ENCODE results near the gene VPS13D. TPM values are rescaled to one million over a fixed set of nuclear protein-coding genes. Genes with fewer than 3 reads are reported as not detected.

VPS13D gene
- total and polyA plus RNA-seq, 10 of the 15 experiments (the other 5 are each of a cell fraction or from before 2014, with no cell fraction given): 1.4 to 16.9 (median 8.5) TPM

DNA sequence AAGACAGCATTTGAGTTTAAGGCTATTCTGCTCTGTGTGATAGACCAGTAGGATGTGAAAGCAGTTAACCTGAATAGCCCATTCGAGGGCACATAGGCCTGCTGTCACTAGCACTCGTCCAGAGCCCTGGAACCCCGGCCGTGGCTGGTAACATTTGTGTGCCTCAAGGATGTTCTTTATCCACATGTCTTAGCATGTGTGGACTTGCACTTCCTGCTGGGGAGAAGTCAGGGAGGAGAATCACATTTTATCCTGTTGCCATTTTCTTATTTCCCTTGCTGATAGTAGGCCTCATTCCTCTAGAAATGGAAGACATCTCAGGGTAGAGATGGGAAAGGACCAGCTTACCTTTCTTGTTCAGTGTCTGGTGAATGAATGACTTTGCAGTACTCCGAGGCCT, 54.7 kb downstream of the VPS13D start:
- Histone ChIP-seq H3K9ac (ENCODE audit: control insufficient read depth, insufficient read depth, low read length) (no peak overlapping the region), H3K9me3 (replicated peaks; ENCODE audit: control insufficient read depth, insufficient read depth, low read length) (no peaks in the 10 kb centered on the region), H3K27ac (ENCODE audit: control insufficient read depth, insufficient read depth) (no peak overlapping the region), H3K4me2 (ENCODE audit: control insufficient read depth, insufficient read depth) (no peak overlapping the region), H3K4me3 (no peak overlapping the region), H3K4me1 (ENCODE audit: control insufficient read depth, insufficient read depth, low read length) (peaks cover 9% of the 10 kb centered on the region; the same call in 1 of the 2 replicates), H3K79me2 (ENCODE audit: control insufficient read depth, insufficient read depth, low read length) (no peaks in the 10 kb centered on the region), H4K20me1 (ENCODE audit: control insufficient read depth, insufficient read depth) (no peaks in the 10 kb centered on the region), H3K27me3 (replicated peaks in 1 of 2; ENCODE audit: control insufficient read depth in 2 of 2, insufficient read depth in 2 of 2, low read length in 1 of 2) (no peaks in the 10 kb centered on the region), H3K36me3 (ENCODE audit: control insufficient read depth in 2 of 2, insufficient read depth in 2 of 2, low read length in 1 of 2) (peaks cover 0 to 5% of the 10 kb centered on the region in 2 experiments; a peak in 3 of 4 replicates), H2AFZ (ENCODE audit: control insufficient read depth, low read depth, low read length) (no peak overlapping the region)
- FAIRE-seq: no peak
- ChIA-PET CTCF (no interaction called here), SMC1A (ENCODE audit: uncharacterized antibody, unreplicated experiment) (no interaction called here), POLR2A (no interaction called here), RAD21 (ENCODE audit: unreplicated experiment) (no interaction called here)
- ATAC-seq: no peak
- no peak for DNase-seq (ENCODE audit: low read depth, low spot score)
- TF ChIP-seq POLR2AphosphoS5 (IDR thresholded peaks at IDR 0.05; ENCODE audit: low read length) (no peak), TAF1 (IDR thresholded peaks at IDR 0.05; ENCODE audit: borderline replicate concordance, low read depth, low read length) (no peak), NR2C2 (IDR thresholded peaks at IDR 0.05; ENCODE audit: borderline replicate concordance, control insufficient read depth, insufficient read length, low read depth) (no peak), FOS (IDR thresholded peaks at IDR 0.05; ENCODE audit: borderline replicate concordance, extremely low read depth, insufficient read length) (no peak)
- BruUV-seq (replicated peaks): no TSS peak
- intact Hi-C loops (cut with micrococcal nuclease; ENCODE audit: unreplicated experiment): no loop called here
- in situ Hi-C loops (cut with MboI): no loop called here
- WGBS (ENCODE audit: insufficient coverage, insufficient replicate concordance, low lambda C conversion rate, missing lambda C conversion rate): 96% methylated on average over 5 of the region's 5 CpGs

DNA sequence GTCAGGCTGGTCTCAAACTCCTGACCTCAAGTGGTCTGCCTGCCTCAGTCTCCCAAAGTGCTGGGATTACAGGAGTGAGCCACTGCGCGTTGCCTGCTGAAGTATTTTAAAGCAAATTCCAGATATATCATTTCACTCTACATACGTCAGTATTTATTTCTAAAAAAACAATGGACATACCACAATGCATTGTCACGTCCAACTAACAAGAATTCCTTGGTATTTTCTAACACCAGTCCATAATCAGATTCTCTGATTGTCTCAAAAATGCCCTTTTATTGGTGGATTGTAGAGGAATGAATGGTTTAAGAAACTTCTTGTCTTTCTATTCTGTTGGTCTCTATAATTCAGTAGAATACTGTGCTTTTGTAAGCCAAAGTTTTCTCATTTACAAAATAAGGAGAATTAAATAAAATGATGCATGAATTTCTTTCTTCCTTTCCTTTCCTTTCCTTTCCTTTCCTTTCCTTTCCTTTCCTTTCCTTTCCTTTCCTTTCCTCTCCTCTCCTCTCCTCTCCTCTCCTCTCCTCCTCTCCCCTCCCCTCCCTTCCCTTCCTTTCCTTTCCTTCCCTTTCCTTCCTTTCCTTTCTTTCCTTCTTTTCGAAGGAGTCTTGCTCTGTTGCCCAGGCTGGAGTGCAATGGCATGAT, 55.8 kb downstream of the VPS13D start:
- FAIRE-seq (no peak), DNase-seq (ENCODE audit: low read depth, low spot score) (no peak), ATAC-seq (no peak)
- CTCF ChIA-PET: no interaction called here
- no peaks in the 10 kb centered on the region for H3K9me3 ChIP-seq (replicated peaks; ENCODE audit: control insufficient read depth, insufficient read depth, low read length)
- POLR2A ChIA-PET: no interaction called here
- BruUV-seq (replicated peaks): no TSS peak
- no peak overlapping the region for H3K4me3 ChIP-seq
- no peaks in the 10 kb centered on the region for H3K27me3 ChIP-seq (replicated peaks in 1 of 2; ENCODE audit: control insufficient read depth in 2 of 2, insufficient read depth in 2 of 2, low read length in 1 of 2)
- H4K20me1 ChIP-seq (ENCODE audit: control insufficient read depth, insufficient read depth): no peaks in the 10 kb centered on the region
- peaks cover 0 to 5% of the 10 kb centered on the region in 2 experiments; a peak in 2 of 4 replicates for H3K36me3 ChIP-seq (ENCODE audit: control insufficient read depth in 2 of 2, insufficient read depth in 2 of 2, low read length in 1 of 2)
- WGBS (ENCODE audit: insufficient coverage, insufficient replicate concordance, low lambda C conversion rate, missing lambda C conversion rate): 87% methylated on average over 5 of the region's 5 CpGs
- H3K27ac ChIP-seq (ENCODE audit: control insufficient read depth, insufficient read depth): no peak overlapping the region
- SMC1A ChIA-PET (ENCODE audit: uncharacterized antibody, unreplicated experiment): interaction anchor here (3.9 kb wide), 1 partner anchor 8 kb away, joined by 20 read pairs; no protein-coding TSS in a partner anchor
- no peak overlapping the region for H3K4me2 ChIP-seq (ENCODE audit: control insufficient read depth, insufficient read depth)
- H3K9ac ChIP-seq (ENCODE audit: control insufficient read depth, insufficient read depth, low read length): no peak overlapping the region
- TF ChIP-seq RCOR1 (conservative IDR thresholded peaks at IDR 0.05; ENCODE audit: low read depth, low read length) (no peak), ZNF384 (IDR thresholded peaks at IDR 0.05; ENCODE audit: borderline replicate concordance, low read depth, low read length) (no peak), NR2C2 (IDR thresholded peaks at IDR 0.05; ENCODE audit: borderline replicate concordance, control insufficient read depth, insufficient read length, low read depth) (no peak), SMAD1 (IDR thresholded peaks at IDR 0.05; ENCODE audit: low read depth, partially characterized antibody) (no peak)
- H3K4me1 ChIP-seq (ENCODE audit: control insufficient read depth, insufficient read depth, low read length): peaks cover 9% of the 10 kb centered on the region; the same call in 1 of the 2 replicates
- in situ Hi-C loops (cut with MboI) (no loop called here), intact Hi-C loops (cut with micrococcal nuclease; ENCODE audit: unreplicated experiment) (no loop called here)
- RAD21 ChIA-PET (ENCODE audit: unreplicated experiment): no interaction called here
- H2AFZ ChIP-seq (ENCODE audit: control insufficient read depth, low read depth, low read length): no peak overlapping the region
- H3K79me2 ChIP-seq (ENCODE audit: control insufficient read depth, insufficient read depth, low read length): no peaks in the 10 kb centered on the region
